Measurements from ENCODE around the gene DCUN1D3.

DNA sequence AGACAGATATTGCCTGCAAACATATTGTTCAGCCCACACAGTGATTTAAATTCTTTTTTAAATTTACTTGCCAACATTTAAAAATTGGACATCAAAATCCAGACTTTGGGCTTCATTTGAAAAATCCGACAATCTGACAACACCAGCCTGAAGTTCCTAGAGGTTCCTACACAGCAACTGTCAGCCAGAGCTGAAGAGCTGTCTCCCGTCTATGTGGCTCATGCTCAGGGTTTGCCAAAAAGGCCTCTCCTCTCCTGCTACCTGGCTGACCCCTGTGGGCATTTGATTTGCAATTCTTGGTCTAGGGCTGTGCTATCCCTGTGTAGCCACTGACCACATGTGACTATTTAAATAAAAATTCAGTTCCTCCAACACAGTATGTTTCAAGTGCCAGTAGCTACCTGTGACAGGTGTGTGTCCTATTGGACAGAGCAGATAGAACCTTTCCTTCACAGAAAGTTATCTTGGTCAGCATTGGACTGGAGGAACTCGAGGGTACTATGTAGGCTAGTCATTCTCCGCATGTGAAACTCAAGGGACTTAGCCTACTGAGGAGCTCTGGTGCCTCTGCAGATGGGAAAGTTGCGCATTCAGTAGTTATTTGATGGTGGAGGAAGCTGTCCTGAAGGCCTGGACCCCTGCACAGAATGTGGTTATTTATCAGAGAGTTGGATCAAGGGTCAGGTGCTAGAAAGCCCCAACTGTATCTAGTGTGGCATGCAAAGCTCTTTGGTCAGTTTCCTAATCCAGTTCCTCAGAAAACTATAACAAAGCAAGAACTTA lies 3.1 kb upstream of the DCUN1D3 start:
- TF ChIP-seq EZH2 (IDR thresholded peaks at IDR 0.05) (no peak), FOXP2 (optimal IDR thresholded peaks at IDR 0.05; ENCODE audit: control extremely low read depth, extremely low read length, insufficient read depth) (no peak), POLR2AphosphoS5 (IDR thresholded peaks at IDR 0.05; ENCODE audit: borderline replicate concordance, low read depth, low read length) (no peak)

Data from SK-N-MC (cell line).